GM18868 (cell line): ENCODE results near the gene OVOL3.
"Not testable (repeated sequence)": the region's sequence is repeated elsewhere in the genome, so short reads cannot be mapped to it uniquely, and the experiment has no call there.

ENCODE experiments used
- ATAC-seq: cut with Tn5 transposase; IDR thresholded peaks from one replicate; pipeline ENCODE4 v1.9.1; 2021; ENCODE audit warnings: mild to moderate bottlenecking, moderate library complexity; ENCODE audit not compliant: unreplicated experiment

OVOL3 gene

DNA sequence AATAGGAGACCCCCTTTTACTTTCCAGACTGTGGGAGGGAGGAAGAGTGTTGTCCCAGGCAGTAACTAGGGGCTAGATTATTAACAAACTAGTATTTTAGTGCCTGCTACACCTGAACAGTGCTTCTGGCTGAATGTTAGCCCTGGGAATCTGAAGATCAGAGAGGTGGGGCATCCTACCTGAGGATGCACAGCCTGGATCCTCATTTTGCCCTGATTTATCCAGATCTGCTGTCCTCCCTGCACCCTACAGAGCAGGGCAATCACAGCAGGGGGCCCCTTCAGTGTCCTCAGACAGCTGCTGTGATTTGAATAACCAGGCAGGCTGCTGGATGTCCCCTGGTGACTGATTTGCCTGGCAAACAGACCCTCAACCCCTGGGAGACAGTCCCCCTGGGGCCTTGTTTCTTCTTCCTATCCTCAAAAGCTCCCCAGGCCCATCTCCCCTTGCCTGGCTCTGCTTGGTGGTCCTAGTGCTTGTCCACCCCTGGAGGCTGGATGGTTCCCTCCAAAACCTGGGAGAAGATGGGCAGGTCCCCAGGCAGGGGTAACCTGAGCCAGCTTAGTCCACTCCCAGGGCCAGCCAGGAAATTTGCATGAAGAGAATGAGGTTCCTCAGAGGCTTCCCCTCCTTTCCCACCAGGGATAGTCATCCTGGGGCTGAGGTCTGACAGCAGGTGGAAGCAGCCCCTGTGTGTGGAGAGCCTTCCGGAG lies at the start of gene OVOL3:
Gene OVOL3, plus strand, starts transcription at position 657 of the 713 bp plus-strand sequence. CDS start 60 bp downstream, outside the sequence.
- no peak for ATAC-seq

DNA sequence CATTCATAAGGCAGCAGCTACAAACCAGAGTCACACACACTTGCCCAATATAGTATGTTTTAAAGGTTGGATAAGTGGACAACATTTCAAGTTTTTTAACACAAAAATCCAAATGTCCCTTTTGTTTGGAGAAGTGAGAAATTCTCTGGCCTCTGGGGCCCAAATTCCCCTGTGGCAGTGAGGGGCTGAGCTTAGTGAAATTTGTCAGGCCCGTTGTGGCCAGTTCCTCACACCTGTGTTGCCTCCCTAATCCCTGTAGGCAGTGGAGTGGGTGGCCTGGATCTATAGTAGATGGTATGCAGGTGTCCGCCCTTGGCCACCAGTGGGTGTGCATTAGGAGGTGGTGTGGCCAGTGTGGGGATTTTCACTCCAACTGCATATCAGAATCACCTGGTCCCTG lies 49.6 kb upstream of the OVOL3 start:
- no peak for ATAC-seq

DNA sequence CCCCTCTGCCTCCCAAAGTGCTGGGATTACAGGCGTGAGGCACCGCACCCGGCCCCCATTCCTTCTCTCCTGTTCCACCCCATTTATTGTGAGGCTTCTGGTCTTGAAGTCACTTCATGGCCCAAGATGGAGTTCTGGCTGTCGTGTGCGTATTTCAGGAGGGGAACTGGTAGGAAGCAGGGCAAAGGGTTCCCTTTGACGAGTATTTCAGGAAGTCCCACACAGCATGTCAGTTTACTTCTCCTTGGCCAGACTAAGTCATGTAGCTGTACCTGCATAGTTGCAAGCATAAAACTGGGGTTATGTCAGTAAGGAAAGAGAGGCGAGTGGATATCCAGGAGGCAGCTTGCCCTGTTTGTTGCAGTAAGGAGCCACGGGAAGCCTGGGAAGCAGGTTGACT lies 46.1 kb upstream of the OVOL3 start:
- ATAC-seq, result no peak

DNA sequence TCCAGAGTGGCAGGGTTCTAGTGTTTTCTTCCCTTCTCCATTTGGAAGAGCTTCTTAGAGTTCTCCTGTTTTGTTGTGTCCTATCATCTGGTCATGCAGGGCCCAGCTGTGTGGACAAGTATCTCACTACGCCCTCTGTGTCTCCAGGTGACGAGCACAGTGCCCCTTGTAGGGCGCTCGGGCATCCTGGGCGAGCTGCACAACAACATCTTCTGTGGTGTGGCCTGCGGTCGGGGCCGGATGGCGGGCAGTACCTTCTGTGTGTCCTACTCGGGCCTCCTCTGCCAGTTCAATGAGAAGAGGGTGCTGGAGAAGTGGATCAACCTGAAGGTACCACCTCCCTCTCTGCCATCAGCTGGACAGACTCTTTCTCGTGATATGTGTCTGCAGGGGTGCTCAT lies 43.3 kb upstream of the OVOL3 start:
- ATAC-seq, result no peak

DNA sequence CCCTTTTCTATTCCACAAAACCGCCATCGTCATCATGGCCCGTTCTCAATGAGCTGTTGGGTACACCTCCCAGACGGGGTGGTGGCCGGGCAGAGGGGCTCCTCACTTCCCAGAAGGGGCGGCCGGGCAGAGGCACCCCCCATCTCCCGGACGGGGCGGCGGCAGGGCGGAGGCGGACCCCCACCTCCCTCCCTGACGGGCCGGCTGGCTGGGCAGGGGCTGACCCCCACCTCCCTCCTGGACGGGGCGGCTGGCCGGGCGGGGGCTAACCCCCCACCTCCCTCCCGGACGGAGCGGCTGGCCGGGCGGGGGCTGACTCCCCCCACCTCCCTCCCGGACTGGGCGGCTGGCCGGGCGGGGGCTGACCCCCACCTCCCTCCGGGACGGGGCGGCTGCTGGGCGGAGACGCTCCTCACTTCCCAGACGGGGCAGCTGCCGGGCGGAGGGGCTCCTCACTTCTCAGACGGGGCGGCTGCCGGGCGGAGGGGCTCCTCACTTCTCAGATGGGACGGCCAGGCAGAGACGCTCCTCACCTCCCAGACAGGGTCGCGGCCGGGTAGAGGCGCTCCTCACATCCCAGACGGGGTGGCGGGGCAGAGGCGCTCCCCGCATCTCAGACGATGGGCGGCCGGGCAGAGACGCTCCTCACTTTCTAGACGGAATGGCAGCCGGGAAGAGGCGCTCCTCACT lies 42.0 kb upstream of the OVOL3 start:
- ATAC-seq, result not testable (repeated sequence)

DNA sequence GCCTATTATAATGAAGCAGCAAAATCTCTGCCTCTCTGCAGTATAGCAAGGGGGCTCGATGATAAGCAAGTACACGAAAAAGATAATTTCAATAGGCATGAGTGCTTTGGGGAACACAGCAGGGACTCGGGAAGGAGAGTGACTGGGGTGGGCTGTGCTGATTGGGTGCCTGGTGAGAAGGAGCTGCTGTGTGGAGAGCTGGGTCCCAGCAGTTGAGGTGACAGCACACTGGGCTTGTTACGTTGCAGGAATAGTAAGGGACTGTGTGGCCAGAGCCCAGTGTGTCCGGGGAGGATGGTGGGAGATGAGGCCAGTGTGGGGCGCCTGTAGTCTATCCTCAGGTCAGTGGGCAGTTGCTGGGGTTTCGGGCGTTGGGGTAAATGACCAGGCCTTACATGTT lies 38.9 kb upstream of the OVOL3 start:
- no peak for ATAC-seq

DNA sequence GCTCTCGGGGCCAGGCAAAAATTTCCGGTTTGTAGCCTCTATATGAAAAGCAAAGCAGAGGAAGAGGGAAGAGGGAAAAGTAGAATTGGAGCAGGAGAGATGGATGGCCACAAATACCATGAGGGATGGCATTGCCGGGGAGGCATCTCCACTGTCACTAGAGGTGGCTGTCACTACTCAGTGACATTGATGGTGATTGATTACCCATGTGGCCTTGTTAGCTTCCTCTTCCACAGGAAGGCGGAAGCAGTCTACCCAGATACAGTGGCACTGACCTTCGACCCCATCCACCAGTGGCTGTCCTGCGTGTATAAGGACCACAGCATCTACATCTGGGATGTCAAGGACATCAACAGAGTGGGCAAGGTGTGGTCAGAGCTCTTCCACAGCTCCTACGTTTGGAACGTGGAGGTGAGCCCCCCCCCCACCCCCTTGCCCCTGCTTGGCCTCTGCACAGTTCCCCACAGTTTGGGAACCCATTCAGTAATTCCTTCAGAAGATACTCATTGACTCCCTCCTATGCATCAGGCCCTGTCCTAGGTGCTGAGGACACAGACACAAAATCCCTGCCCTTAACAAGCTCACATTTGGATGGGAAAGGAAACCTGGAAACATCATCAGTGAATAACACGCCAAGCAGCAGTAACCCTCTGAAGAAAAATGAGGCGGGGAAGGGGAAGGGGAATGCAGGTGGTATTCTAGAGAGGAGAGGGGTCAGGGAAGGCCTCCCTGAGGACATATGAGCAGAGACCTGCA lies 37.6 kb upstream of the OVOL3 start:
- no peak for ATAC-seq

DNA sequence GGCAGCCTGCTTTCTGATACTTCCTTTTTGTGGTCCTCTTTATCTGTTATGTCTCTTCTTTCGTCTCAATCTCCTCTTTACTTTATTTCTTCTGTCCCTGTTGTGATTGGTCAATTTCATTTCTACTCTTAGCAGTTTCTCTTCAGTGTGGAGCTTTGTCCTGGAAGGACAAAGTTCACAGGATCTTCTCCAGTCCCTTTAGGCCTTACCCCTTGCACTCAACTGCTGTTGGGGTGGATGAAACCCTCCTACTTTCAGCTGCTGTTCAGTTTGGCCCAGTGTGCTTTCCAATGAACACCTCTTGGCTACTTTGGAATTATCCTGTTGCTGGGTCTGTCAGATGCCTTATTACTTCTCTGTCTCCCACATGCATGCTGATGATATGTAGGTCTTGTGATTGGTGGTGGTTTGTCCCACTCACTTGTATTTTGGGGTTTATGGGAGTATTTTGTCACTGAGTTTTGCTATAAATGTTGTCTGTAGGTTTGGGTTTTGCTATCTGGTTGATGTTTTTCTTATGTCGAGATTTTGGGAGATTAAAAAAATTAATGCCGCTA lies 31.5 kb upstream of the OVOL3 start:
- no peak for ATAC-seq

DNA sequence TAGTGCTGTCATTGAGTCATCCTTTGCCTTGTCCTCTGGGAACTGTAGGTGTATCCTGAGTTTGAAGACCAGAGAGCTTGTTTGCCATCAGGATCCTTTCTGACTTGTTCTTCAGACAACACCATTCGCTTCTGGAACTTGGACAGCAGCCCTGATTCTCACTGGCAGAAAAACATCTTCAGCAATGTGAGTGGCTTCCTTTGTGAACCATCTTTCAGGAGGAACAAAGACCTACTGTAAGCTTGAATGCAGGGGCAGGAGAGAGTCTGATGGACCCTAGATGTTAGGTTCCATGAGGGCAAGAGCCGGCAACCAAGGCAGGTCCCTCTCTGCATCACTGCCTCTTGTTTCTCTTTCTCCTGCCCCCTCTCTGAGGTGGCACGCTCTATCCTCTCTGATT lies 29.6 kb upstream of the OVOL3 start:
- ATAC-seq, result no peak

DNA sequence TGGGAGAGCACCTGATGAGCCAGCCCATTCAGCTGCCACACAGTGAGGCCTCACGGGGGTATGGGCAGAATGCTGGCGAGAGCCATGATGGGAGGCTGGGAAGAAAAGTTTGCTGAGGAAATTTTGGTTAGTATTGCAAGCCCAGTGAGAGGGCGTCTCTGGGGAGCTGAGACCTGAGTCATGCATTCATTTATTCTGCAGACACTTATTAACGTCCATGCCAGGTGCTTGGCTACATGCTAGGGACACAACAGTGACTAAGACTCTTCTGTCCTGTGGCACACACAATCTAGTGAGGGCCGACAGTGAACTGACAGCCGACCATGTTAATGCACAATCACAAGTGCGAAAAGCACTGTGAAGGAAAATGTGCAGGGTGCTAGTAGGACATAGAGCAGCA lies 29.0 kb upstream of the OVOL3 start:
- no peak for ATAC-seq

DNA sequence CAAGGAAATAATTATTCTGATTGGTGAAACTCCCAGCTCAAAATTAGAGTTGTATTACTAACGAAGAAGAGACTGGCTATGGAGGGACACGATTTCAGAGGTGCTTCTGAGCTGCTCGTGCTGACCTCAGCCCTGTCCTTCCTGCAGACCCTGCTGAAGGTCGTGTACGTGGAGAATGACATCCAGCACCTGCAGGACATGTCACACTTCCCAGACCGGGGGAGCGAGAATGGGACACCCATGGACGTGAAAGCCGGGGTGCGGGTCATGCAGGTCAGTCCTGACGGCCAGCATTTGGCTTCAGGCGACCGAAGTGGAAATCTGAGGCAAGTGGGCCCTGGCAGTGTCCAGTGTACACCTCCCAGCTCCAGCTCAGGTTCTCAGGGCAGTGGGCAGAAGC lies 28.0 kb upstream of the OVOL3 start:
- no peak for ATAC-seq

DNA sequence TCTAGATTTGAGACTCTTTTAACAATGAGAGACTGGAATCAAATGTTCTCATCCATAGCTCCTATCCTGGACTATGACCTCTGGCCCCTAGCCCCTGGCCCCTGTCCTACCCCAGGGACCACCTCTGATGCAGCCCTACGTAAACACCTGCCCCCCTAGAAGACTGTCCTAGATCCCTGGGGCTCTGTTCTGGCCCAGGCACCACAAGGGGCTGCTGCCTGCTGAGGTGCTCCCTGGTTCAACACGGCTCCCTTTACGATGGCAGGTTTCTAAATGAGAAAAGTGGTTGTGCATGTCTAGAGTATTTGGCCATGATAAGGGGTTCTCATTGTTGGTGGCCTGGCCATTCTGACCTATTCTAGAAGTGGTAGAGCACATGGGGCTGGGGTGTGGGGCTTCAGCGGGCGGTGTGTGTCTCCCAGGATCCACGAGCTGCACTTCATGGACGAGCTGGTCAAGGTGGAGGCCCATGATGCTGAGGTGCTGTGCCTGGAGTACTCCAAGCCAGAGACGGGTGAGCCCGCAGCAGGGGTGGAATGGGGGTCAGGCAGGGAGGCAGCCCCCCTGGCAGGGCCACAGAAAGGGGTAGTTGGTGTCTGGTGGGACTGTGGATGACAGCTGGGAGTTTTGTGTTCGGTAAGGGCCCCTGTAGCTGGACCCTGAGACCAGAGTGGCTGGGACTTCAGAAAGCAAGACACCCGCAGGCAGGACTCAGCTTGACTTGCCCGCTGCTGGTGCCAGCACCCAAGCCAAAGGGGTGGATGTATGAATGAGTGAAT lies 26.5 kb upstream of the OVOL3 start:
- no peak for ATAC-seq

DNA sequence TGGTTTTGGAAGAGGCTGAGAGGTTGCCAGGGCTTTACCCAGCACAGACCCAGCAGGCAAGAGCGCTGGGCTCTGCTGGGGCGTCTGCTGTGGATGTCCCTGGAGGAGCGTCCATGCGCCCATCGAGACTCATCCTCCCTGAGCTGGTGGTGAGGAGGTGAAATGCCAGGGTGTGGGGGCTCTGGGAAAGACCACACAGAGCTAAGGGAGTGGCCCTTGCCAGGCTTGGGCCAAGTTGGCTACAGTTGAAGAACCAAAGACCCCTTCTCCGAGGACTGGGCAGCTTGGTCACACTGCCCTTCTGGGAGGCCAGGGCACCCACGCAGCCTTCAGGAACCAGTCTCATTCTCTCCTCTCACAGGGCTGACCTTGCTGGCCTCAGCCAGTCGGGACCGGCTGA lies 24.6 kb upstream of the OVOL3 start:
- ATAC-seq, result no peak

DNA sequence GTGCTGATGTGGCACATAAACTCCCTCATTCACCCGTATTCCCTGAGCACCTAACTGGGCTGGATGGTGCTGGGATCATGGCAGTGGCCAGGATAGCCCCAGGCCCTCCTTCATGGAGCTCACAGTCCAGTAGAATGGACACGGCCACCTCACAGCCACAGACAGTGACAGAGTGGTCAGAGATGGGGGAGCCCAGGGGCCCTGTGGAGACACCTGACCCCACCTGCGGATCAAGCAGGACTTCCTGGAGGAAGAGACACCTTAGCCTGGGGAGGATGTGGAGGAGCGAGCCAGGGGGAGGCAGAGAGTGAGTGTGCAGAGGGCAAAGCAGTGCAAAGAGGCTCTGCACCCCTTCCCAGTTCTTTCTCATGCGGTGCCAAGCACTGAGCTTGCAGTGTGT lies 21.1 kb upstream of the OVOL3 start:
- ATAC-seq, result no peak

DNA sequence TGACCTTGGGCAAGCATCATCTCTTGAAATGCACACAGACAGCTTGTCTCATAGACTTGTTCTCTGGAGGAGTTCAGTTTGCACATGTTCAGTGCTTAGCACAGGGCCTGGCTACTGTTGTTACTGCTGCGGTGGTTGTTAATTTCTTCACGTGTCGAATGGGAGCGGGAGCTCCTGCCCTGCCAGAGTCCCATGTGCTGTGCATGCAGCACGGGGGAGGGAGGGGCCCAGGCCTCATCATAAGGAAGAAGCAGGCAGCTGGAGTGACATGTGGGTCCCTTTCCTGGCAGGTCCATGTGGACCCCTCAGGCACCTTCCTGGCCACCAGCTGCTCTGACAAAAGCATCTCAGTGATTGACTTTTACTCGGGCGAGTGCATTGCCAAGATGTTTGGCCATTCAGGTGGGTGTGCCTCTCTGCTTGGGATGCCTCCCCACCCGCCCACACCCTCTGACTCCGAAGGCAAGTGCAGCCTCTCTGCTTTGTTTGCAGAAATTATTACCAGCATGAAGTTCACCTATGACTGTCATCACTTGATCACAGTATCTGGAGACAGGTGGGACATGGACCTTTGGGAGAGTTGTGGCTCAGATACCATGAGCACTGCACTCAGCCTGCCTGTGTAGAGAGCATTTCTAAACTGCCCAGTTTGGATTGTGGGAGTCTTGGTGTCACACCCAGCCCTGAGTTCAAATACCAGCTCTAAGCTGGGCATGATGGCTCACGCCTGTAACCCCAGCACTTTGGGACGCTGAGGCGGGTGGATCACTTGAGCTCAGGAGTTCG lies 19.8 kb upstream of the OVOL3 start:
- ATAC-seq, result no peak

DNA sequence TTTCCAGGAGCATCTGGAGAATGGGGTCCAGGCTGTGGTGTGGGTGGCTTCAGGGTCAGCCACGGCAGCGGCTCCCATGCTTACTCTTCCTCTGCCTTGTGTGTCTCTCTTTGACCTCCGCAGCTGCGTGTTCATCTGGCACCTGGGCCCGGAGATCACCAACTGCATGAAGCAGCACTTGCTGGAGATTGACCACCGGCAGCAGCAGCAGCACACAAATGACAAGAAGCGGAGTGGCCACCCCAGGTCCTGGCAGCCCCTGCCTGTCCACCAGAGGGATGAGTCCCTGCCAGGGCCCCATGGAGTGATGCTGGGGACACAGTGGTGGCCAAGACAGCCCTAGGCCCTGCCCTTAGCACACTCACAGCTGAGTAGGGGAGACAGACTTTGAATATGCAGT lies 18.4 kb upstream of the OVOL3 start:
- ATAC-seq, result no peak

DNA sequence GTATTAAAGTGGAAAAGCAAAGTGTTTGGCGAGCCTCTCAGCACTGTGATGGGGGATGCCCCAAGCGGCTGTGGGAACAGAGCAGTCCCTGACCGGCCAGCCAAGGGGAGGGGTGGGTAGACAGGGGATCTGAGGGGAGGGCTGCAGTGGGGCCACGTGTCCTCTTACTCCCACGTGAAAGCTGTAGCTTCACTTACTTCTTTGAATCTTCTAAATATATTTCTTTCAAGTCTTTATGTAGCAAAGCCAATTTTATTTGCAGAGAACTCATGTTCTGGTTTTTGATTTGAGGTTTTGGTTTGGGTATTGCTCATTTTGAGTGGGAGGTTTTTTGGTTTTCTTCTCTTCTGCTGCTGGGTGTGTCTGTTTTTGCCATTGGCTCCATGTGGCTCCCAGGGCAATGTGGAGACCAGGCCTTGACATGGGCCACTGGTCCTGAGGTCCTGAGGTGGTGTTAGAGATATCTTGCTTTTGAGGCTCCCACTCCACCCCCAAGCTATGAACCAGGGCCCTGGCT lies 17.7 kb upstream of the OVOL3 start:
- no peak for ATAC-seq

DNA sequence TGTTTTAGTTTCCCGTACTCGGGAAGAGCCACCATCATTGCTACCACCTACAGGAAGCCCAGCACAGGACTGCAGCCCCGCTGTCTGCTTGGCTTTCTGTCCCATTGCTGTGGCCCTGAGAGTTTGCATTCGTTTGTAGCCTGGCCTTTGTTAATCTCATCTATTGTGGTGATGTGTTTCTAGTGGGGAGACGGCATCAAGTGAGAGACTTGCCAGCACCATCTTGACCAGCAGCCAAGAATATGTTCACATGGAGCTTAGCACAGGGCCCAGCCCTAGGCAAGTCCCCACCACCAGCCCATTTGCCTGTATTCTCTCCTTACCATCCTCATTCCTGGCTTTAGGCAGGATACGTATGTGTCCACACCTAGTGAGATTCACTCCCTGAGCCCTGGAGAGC lies 17.3 kb upstream of the OVOL3 start:
- no peak for ATAC-seq

DNA sequence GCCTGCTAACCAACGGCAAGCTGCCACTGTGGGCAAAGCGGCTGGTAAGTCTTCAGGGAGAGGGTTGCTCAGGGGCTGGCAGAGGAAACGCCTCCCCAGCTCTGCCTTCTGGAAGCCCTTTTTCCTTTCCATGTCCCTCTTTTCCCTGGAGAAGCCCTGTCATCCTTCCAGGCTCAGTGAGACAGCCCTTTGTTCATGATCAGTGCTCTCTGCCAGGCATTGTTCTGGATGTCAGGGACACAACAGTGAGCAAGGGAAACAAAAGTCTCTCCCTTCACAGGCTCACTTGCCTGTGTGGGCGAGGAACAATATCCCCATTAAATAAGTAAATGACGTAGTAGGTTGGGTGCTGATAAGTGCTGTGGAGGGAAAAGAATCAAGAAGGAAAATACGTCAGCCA lies 13.9 kb upstream of the OVOL3 start:
- no peak for ATAC-seq
